Hepatocyte (in vitro differentiated cells): ENCODE results near the gene CACNA1C. TPM values are rescaled to one million over a fixed set of nuclear protein-coding genes. Genes with fewer than 3 reads are reported as not detected.

Source experiments
- DNase-seq: peaks from one replicate; pipeline ENCODE4 v3.0.0-alpha.2; 2016; ENCODE audit warnings: low spot score
- H2AFZ ChIP-seq: fragments of 200-600 bp; sonication (generic); 2 replicates; pipeline ENCODE4 v1.6.0; 2016; ENCODE audit warnings: antibody characterized with exemption, mild to moderate bottlenecking
- H3K27ac ChIP-seq: fragments of 200-600 bp; sonication (generic); 2 replicates; pipeline ENCODE4 v1.5.1; 2016; ENCODE audit warnings: mild to moderate bottlenecking
- H3K27me3 ChIP-seq: fragments of 200-600 bp; sonication (generic); 2 replicates; pipeline ENCODE4 v1.6.1; 2016
- H3K36me3 ChIP-seq: fragments of 200-600 bp; sonication (generic); replicated peaks from 2 replicates; pipeline ENCODE4 v1.5.1; 2016; ENCODE audit warnings: low read depth; ENCODE audit not compliant: insufficient read depth
- H3K4me1 ChIP-seq: fragments of 200-600 bp; sonication (generic); 2 replicates; pipeline ENCODE4 v1.5.1; 2016; ENCODE audit warnings: mild to moderate bottlenecking, moderate library complexity; ENCODE audit not compliant: insufficient read depth
- H3K4me2 ChIP-seq: fragments of 200-600 bp; sonication (generic); 2 replicates; pipeline ENCODE4 v1.6.0; 2016
- H3K4me3 ChIP-seq: fragments of 200-600 bp; sonication (generic); 2 replicates; pipeline ENCODE4 v1.5.1; 2016; ENCODE audit warnings: mild to moderate bottlenecking
- H3K79me2 ChIP-seq: fragments of 200-600 bp; sonication (generic); 2 replicates; pipeline ENCODE4 v1.6.0; 2017; ENCODE audit warnings: mild to moderate bottlenecking
- H3K9me2 ChIP-seq: fragments of 200-600 bp; sonication (generic); replicated peaks from 2 replicates; pipeline ENCODE4 v1.6.0; 2017; ENCODE audit warnings: mild to moderate bottlenecking; ENCODE audit not compliant: insufficient read depth
- H3K9me3 ChIP-seq: fragments of 200-600 bp; sonication (generic); 2 replicates; pipeline ENCODE4 v1.5.1; 2016; ENCODE audit warnings: low read depth, mild to moderate bottlenecking
- H4K20me1 ChIP-seq: fragments of 200-600 bp; sonication (generic); 2 replicates; pipeline ENCODE4 v1.6.0; 2016; ENCODE audit warnings: mild to moderate bottlenecking; ENCODE audit not compliant: insufficient read depth, poor library complexity, severe bottlenecking
- EZH2 ChIP-seq: fragments of 200-600 bp; sonication (generic); IDR thresholded peaks from 2 replicates; pipeline ENCODE4 v1.6.1; 2016; ENCODE audit warnings: antibody characterized with exemption, mild to moderate bottlenecking, borderline replicate concordance
- EZH2phosphoT487 ChIP-seq: fragments of 200-600 bp; sonication (generic); IDR thresholded peaks from one replicate; pipeline ENCODE4 v1.6.1; 2018; ENCODE audit warnings: antibody characterized with exemption, mild to moderate bottlenecking, low read depth, moderate library complexity; ENCODE audit not compliant: unreplicated experiment, severe bottlenecking
- WGBS: methylation state at CpG from one replicate; pipeline ENCODE4 v1.1.6; 2016; ENCODE audit warnings: low lambda C conversion rate; ENCODE audit errors: missing lambda C conversion rate; 5-methylcytosine and 5-hydroxymethylcytosine counted together
- polyA plus RNA-seq: library from polyadenylated mRNA; unstranded; fragments of >200 nt; fragmentation: Nextera tagmentation; extraction: Ambion mirVana; gene quantifications from 2 replicates; pipeline ENCODE4 v1.2.1, GENCODE V29; 2016
- total RNA-seq: library from RNA; depleted of rRNA; stranded (reverse); fragments of >200 nt; gene quantifications from 2 replicates; pipeline ENCODE4 v1.2.3, GENCODE V29; 2014
- TF ChIP-seq, protein P1 (sequence below): fragments of 200-600 bp; sonication (generic); IDR thresholded peaks from 2 replicates; pipeline ENCODE4 v1.5.1; 2016; ENCODE audit warnings: antibody characterized with exemption, mild to moderate bottlenecking; ENCODE audit not compliant: poor library complexity

CACNA1C gene
- total and polyA plus RNA-seq, 2 experiments from 2014 or later: 3.2 to 4.0 TPM

GRCh38 chr12:2311020-2311778, 258.4 kb downstream of the CACNA1C start:
- Histone ChIP-seq H2AFZ (no peak overlapping the region), H3K4me3 (no peak overlapping the region), H3K27me3 (no peaks in the 10 kb centered on the region), H3K36me3 (no peaks in the 10 kb centered on the region), H3K79me2 (no peaks in the 10 kb centered on the region), H4K20me1 (no peaks in the 10 kb centered on the region), H3K9me2 (no peaks in the 10 kb centered on the region), H3K27ac (peak overlapping the region; percentile 78), H3K4me2 (peak overlapping the region; percentile 15), H3K9me3 (no peaks in the 10 kb centered on the region), H3K4me1 (peaks cover 17% of the 10 kb centered on the region)
- TF ChIP-seq EZH2: no peak
- TF ChIP-seq, protein P1, sequence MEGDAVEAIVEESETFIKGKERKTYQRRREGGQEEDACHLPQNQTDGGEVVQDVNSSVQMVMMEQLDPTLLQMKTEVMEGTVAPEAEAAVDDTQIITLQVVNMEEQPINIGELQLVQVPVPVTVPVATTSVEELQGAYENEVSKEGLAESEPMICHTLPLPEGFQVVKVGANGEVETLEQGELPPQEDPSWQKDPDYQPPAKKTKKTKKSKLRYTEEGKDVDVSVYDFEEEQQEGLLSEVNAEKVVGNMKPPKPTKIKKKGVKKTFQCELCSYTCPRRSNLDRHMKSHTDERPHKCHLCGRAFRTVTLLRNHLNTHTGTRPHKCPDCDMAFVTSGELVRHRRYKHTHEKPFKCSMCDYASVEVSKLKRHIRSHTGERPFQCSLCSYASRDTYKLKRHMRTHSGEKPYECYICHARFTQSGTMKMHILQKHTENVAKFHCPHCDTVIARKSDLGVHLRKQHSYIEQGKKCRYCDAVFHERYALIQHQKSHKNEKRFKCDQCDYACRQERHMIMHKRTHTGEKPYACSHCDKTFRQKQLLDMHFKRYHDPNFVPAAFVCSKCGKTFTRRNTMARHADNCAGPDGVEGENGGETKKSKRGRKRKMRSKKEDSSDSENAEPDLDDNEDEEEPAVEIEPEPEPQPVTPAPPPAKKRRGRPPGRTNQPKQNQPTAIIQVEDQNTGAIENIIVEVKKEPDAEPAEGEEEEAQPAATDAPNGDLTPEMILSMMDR: no peak
- TF ChIP-seq EZH2phosphoT487: no peak
- DNase-seq: no peak
- 46% methylated on average over 15 of the region's 15 CpGs for WGBS

- no peaks in the 10 kb centered on the region for H3K9me3 ChIP-seq
- no peak overlapping the region for H2AFZ ChIP-seq
- peak overlapping the region; percentile 78 for H3K27ac ChIP-seq
- H3K4me1 ChIP-seq: peaks cover 17% of the 10 kb centered on the region
- no peak overlapping the region for H3K4me2 ChIP-seq
- H3K4me3 ChIP-seq: no peak overlapping the region
- H3K36me3 ChIP-seq: no peaks in the 10 kb centered on the region
- TF ChIP-seq EZH2phosphoT487 (no peak), EZH2 (no peak)
- TF ChIP-seq, protein P1: no peak
- WGBS: 89% methylated on average over 7 of the region's 7 CpGs
- no peak for DNase-seq
- no peaks in the 10 kb centered on the region for H3K9me2 ChIP-seq
- H4K20me1 ChIP-seq: no peaks in the 10 kb centered on the region
- H3K79me2 ChIP-seq: no peaks in the 10 kb centered on the region
- H3K27me3 ChIP-seq: no peaks in the 10 kb centered on the region
These were observed 259.4 kb downstream of the CACNA1C start for GRCh38 chr12:2312175-2312574.

GRCh38 chr12:2312770-2313169, 260.0 kb downstream of the CACNA1C start:
- no peak overlapping the region for H3K4me3 ChIP-seq
- peaks cover 17% of the 10 kb centered on the region for H3K4me1 ChIP-seq
- no peak overlapping the region for H3K4me2 ChIP-seq
- no peaks in the 10 kb centered on the region for H3K36me3 ChIP-seq
- no peaks in the 10 kb centered on the region for H3K9me3 ChIP-seq
- H3K27ac ChIP-seq: no peak overlapping the region
- TF ChIP-seq, protein P1: no peak
- TF ChIP-seq EZH2: no peak
- TF ChIP-seq EZH2phosphoT487: no peak
- no peak for DNase-seq
- no peaks in the 10 kb centered on the region for H3K27me3 ChIP-seq
- no peaks in the 10 kb centered on the region for H4K20me1 ChIP-seq
- H3K79me2 ChIP-seq: no peaks in the 10 kb centered on the region
- H2AFZ ChIP-seq: no peak overlapping the region
- 100% methylated on average over 1 of the region's 1 CpG for WGBS
- H3K9me2 ChIP-seq: no peaks in the 10 kb centered on the region

GRCh38 chr12:2314492-2314891, 261.7 kb downstream of the CACNA1C start:
- Histone ChIP-seq H3K36me3 (no peaks in the 10 kb centered on the region), H3K9me2 (no peaks in the 10 kb centered on the region), H3K4me3 (no peak overlapping the region), H4K20me1 (no peaks in the 10 kb centered on the region), H3K79me2 (no peaks in the 10 kb centered on the region), H3K4me2 (no peak overlapping the region), H3K9me3 (no peaks in the 10 kb centered on the region), H3K27ac (no peak overlapping the region), H3K4me1 (peaks cover 20% of the 10 kb centered on the region), H3K27me3 (no peaks in the 10 kb centered on the region), H2AFZ (no peak overlapping the region)
- 75% methylated on average over 2 of the region's 2 CpGs for WGBS
- TF ChIP-seq, protein P1: no peak
- no peak for TF ChIP-seq EZH2phosphoT487
- TF ChIP-seq EZH2: no peak
- no peak for DNase-seq
